Tibial nerve (tissue), 4 donors: ENCODE data around the gene MOSPD3. TPM values are rescaled to one million over a fixed set of nuclear protein-coding genes. Genes with fewer than 3 reads are reported as not detected.

ENCODE experiments used
- DNase-seq, 2 donors: peaks; one replicate each; pipeline ENCODE4 v3.0.0-alpha.2; 2019; ENCODE audit warnings: low spot score in 2 of 2
- H3K27ac ChIP-seq, 4 donors: fragments of 200-600 bp; sonication (generic) in 3 of 4; one replicate each; pipeline ENCODE4 v1.5.1; 2017 to 2019; ENCODE audit warnings: mild to moderate bottlenecking in 1 of 4
- H3K27me3 ChIP-seq, 2 donors: fragments of 200-600 bp; sonication (generic) in 1 of 2; one replicate each; pipeline versions ENCODE4 v1.5.1 to v1.6.0; 2017 to 2019
- H3K36me3 ChIP-seq, 3 donors: fragments of 200-600 bp; sonication (generic); one replicate each; pipeline ENCODE4 v1.5.1; 2018 to 2019
- H3K4me1 ChIP-seq, 4 donors: fragments of 200-600 bp; sonication (generic) in 3 of 4; one replicate each; pipeline ENCODE4 v1.5.1; 2017 to 2019
- H3K4me3 ChIP-seq, 4 donors: fragments of 200-600 bp; sonication (generic) in 3 of 4; one replicate each; pipeline ENCODE4 v1.5.1; 2017 to 2019; ENCODE audit warnings: mild to moderate bottlenecking in 1 of 4, moderate library complexity in 1 of 4
- H3K9me3 ChIP-seq, 4 donors: fragments of 200-600 bp; sonication (generic) in 3 of 4; one replicate each; pipeline ENCODE4 v1.5.1; 2017 to 2019
- EP300 ChIP-seq, 2 donors: sonication (generic); formaldehyde crosslinking; IDR thresholded peaks; one replicate each; pipeline ENCODE4 v1.6.1; 2017; ENCODE audit warnings: antibody characterized with exemption in 2 of 2, mild to moderate bottlenecking in 1 of 2
- POLR2A ChIP-seq, 2 donors: fragments of 450-650 bp; IDR thresholded peaks; one replicate each; pipeline ENCODE4 v1.6.1; 2017; ENCODE audit warnings: antibody characterized with exemption in 2 of 2, mild to moderate bottlenecking in 2 of 2, moderate library complexity in 2 of 2
- WGBS, 2 donors: methylation state at CpG; one replicate each; pipeline ENCODE4 v1.1.5; 2018; 5-methylcytosine and 5-hydroxymethylcytosine counted together
- total RNA-seq, 4 donors: library from RNA; depleted of rRNA; stranded (reverse); fragments of >200 nt; gene quantifications; one replicate each; pipeline ENCODE4 v1.1.0, GENCODE V29; 2016
- TF ChIP-seq, protein P1 (sequence below), 5 experiments: fragments of 200-600 bp in 3 of 5; fragments of 450-650 bp in 2 of 5; sonication (generic) in 3 of 5; IDR thresholded peaks; one replicate each; pipeline ENCODE4 v1.5.1; 2016 to 2019; ENCODE audit warnings: antibody characterized with exemption in 5 of 5, mild to moderate bottlenecking in 3 of 5, moderate library complexity in 2 of 5

MOSPD3 gene
- total RNA-seq, 4 donors from 2014 or later, result 9.4 to 31.2 (median 24.3) TPM

DNA sequence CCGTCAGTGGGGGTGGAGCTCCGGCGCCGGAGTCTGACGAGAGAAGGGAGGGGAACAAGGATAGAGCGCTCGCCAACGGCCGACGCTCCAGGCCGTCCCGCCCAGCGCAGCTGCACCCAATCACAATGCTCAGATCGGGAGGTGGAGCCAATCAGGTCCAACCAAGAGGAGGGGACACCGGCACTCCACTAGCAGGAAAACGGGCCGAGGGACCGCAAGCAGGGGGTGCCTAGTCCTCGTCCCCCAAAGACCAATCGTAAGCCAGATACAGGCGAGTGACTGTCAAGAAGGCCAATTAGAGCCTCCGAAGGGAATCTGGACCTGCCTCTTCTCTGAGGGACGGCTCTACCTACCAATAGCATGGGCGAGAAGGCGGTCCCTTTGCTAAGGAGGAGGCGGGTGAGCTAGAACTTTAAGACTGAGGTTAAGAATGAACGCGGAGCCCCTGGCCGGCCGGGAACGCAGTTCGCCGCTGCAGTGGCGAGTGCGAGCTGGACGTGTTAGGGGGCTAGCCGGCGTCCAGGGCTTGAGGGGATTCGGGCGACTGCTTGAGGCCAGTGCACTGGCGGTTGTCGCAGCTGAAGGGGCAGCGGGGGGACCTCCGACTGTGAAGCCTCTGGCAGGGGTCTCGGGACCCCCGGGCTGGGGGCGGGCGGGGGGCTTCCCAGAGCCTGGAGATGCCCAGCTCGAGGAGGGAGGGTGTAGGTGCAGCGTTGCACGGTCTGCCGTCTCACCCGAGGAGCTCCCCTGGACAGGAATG is 25.9 kb upstream of the MOSPD3 start, which contains the start of gene FBXO24:
Gene FBXO24 (plus strand): TSS at position 63 of the 760 bp plus-strand sequence. CDS start 298 bp downstream, at position 361.
- DNase-seq, result peak; percentile 99
- H3K27me3 ChIP-seq, result no peaks in the 10 kb centered on the region
- TF ChIP-seq, protein P1, sequence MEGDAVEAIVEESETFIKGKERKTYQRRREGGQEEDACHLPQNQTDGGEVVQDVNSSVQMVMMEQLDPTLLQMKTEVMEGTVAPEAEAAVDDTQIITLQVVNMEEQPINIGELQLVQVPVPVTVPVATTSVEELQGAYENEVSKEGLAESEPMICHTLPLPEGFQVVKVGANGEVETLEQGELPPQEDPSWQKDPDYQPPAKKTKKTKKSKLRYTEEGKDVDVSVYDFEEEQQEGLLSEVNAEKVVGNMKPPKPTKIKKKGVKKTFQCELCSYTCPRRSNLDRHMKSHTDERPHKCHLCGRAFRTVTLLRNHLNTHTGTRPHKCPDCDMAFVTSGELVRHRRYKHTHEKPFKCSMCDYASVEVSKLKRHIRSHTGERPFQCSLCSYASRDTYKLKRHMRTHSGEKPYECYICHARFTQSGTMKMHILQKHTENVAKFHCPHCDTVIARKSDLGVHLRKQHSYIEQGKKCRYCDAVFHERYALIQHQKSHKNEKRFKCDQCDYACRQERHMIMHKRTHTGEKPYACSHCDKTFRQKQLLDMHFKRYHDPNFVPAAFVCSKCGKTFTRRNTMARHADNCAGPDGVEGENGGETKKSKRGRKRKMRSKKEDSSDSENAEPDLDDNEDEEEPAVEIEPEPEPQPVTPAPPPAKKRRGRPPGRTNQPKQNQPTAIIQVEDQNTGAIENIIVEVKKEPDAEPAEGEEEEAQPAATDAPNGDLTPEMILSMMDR (IDR thresholded peaks at IDR 0.05), result peak in 1 of 5 experiments; percentile 60
- peak in 1 of 2 donors; percentile 2 for TF ChIP-seq POLR2A (IDR thresholded peaks at IDR 0.05)
- peak in 1 of 2 donors; percentile 72 for TF ChIP-seq EP300 (IDR thresholded peaks at IDR 0.05)
- peak within 1 kb of the TSS; percentile 87 to 96 (median 94) for H3K27ac ChIP-seq
- H3K4me1 ChIP-seq, result peaks cover 0 to 61% (median 24%) of the 10 kb centered on the region in 4 donors
- H3K36me3 ChIP-seq, result peaks cover 0 to 17% (median 11%) of the 10 kb centered on the region in 3 donors
- 0 to 1% methylated on average over 38 to 41 of the region's 53 CpGs for WGBS, 2 donors
- H3K9me3 ChIP-seq, result no peaks in the 10 kb centered on the region
- H3K4me3 ChIP-seq, result peak within 1 kb of the TSS; percentile 75 to 93 (median 88)

DNA sequence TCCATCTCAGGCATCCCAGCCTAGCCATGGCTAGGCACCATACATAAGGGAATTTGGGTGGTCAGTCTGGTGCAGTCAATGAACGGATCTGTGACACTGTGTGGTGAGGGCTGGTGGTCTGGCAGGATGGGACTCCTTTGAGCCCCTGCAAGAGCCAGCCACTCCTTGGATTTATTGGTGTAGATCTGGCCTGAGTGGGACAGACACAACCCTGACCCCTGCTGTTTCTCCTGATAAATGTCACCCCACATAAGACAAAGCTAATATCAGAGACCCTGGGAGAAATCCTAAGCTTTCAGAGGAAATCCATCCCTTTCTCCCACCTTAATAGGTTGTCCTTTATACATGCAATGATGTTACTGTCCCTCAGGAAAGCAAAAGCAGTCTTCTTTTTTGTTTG is 23.9 kb upstream of the MOSPD3 start:
- DNase-seq, result no peak
- peaks cover 0 to 46% (median 14%) of the 10 kb centered on the region in 4 donors for H3K4me1 ChIP-seq
- no peaks in the 10 kb centered on the region for H3K27me3 ChIP-seq
- no peaks in the 10 kb centered on the region for H3K9me3 ChIP-seq
- no peak overlapping the region for H3K4me3 ChIP-seq
- TF ChIP-seq, protein P1 (IDR thresholded peaks at IDR 0.05), result peak in 3 of 5 experiments; percentile 16 to 28 (median 23)
- no peak for TF ChIP-seq POLR2A (IDR thresholded peaks at IDR 0.05)
- no peak overlapping the region for H3K27ac ChIP-seq
- 62 to 71% methylated on average over 1 of the region's 1 CpG for WGBS, 2 donors
- no peaks in the 10 kb centered on the region for H3K36me3 ChIP-seq

DNA sequence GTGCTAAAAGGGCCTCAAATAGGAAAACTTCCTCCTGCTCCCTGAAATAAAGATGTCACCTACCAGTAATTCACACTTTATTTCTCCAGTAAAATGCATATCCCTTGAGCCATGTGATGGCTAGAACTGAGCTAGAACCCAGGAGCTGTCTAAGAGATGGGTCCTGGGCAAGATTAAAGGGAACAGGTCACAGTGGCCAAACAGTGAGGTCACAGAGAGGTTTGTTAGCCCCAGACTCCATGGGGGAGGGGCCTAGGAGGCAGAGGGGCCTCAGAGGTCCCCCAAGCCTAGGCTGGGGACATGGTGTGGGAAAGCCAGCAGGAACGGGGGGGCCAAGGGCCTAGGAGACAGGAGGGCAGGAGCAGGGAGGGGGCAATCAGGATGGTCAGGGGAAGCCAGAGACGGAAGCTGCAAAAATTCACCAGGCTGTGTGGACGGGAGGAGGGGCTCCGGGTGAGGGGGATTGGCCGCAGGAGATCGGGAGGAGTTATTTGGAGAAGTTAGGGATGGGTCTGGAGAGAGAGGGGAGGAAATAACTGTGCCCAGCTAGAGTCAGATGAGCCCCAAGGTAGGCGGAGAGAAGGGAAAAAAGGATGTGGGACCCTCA is 22.9 kb upstream of the MOSPD3 start:
- Histone ChIP-seq H3K27me3 (no peaks in the 10 kb centered on the region), H3K4me3 (no peak overlapping the region), H3K27ac (peak overlapping the region in 1 of 4 donors; percentile 65), H3K4me1 (peaks cover 0 to 35% (median 7%) of the 10 kb centered on the region in 4 donors), H3K9me3 (no peaks in the 10 kb centered on the region), H3K36me3 (no peaks in the 10 kb centered on the region)
- TF ChIP-seq, protein P1 (IDR thresholded peaks at IDR 0.05), result no peak
- TF ChIP-seq EP300 (IDR thresholded peaks at IDR 0.05), result no peak
- no peak for TF ChIP-seq POLR2A (IDR thresholded peaks at IDR 0.05)
- WGBS, 2 donors, result 35 to 40% methylated on average over 7 of the region's 7 CpGs
- DNase-seq, result no peak

DNA sequence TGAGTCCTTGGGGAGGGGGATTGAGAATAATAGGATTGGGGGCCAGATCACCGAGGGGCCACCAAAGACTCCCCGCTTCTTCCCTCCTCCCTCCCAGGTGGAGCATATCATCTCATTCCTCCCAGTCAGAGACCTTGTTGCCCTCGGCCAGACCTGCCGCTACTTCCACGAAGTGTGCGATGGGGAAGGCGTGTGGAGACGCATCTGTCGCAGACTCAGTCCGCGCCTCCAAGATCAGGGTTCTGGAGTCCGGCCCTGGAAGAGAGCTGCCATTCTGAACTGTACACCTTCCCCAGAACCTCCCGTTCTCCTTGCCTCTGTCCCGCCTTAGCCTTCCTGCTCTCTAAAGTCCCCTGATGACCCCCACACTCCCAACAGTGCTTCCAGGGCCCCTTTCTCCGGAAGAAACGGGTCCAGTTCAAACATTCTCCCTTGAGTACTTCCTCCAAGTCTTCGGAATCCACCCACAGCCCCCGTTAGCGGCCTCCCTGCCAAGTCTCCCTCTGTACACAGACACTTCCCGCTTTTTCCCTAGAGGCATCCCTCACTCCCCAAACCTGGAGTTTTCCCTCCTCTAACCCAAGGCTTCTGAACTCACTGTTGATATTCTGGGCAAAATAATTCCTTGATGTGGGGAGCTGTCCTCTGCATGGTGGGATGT is 22.1 kb upstream of the MOSPD3 start:
- Histone ChIP-seq H3K27me3 (no peaks in the 10 kb centered on the region), H3K9me3 (no peaks in the 10 kb centered on the region), H3K4me1 (peaks cover 0 to 28% (median under 1%) of the 10 kb centered on the region in 4 donors), H3K27ac (peak overlapping the region in 3 of 4 donors; percentile 27 to 65 (median 34)), H3K4me3 (peak overlapping the region in 1 of 4 donors; percentile 10), H3K36me3 (no peaks in the 10 kb centered on the region)
- TF ChIP-seq EP300 (IDR thresholded peaks at IDR 0.05) (no peak), POLR2A (IDR thresholded peaks at IDR 0.05) (no peak)
- TF ChIP-seq, protein P1 (IDR thresholded peaks at IDR 0.05), result no peak
- DNase-seq, result no peak
- 43 to 45% methylated on average over 20 of the region's 20 CpGs for WGBS, 2 donors
